Neural progenitor cell (in vitro differentiated cells): Measurements from ENCODE around the gene ADGRD1. TPM values are rescaled to one million over a fixed set of nuclear protein-coding genes. Genes with fewer than 3 reads are reported as not detected.

ENCODE experiments used
- DNase-seq: peaks from one replicate; pipeline ENCODE4 v3.0.0-alpha.2; 2016; ENCODE audit warnings: low spot score
- H2AFZ ChIP-seq: fragments of 200-600 bp; sonication (generic); replicated peaks from 2 replicates; pipeline ENCODE4 v1.6.1; 2016; ENCODE audit warnings: antibody characterized with exemption
- H3F3A ChIP-seq: fragments of 200-600 bp; sonication (generic); 2 replicates; pipeline ENCODE4 v1.6.1; 2016; ENCODE audit warnings: antibody characterized with exemption, low read depth
- H3K27ac ChIP-seq: fragments of 200-600 bp; sonication (generic); 2 replicates; pipeline ENCODE4 v1.5.1; 2016; ENCODE audit warnings: mild to moderate bottlenecking
- H3K27me3 ChIP-seq: fragments of 200-600 bp; sonication (generic); 2 replicates; pipeline ENCODE4 v1.6.1; 2016; ENCODE audit warnings: mild to moderate bottlenecking, moderate library complexity
- H3K36me3 ChIP-seq: fragments of 200-600 bp; sonication (generic); 2 replicates; pipeline ENCODE4 v1.5.1; 2016
- H3K4me1 ChIP-seq: fragments of 200-600 bp; sonication (generic); 2 replicates; pipeline ENCODE4 v1.6.1; 2016; ENCODE audit warnings: mixed run types
- H3K4me2 ChIP-seq: fragments of 200-600 bp; sonication (generic); 2 replicates; pipeline ENCODE4 v1.6.1; 2016
- H3K4me3 ChIP-seq: fragments of 200-600 bp; sonication (generic); 2 replicates; pipeline ENCODE4 v1.5.1; 2016
- H3K79me2 ChIP-seq: fragments of 200-600 bp; sonication (generic); 2 replicates; pipeline ENCODE4 v1.6.1; 2016; ENCODE audit warnings: low read depth
- H3K9ac ChIP-seq: fragments of 200-600 bp; sonication (generic); 2 replicates; pipeline ENCODE4 v1.6.1; 2016
- H3K9me3 ChIP-seq: fragments of 200-600 bp; sonication (generic); 2 replicates; pipeline ENCODE4 v1.5.1; 2016; ENCODE audit warnings: low read depth
- H4K20me1 ChIP-seq: fragments of 200-600 bp; sonication (generic); 2 replicates; pipeline ENCODE4 v1.6.1; 2016; ENCODE audit warnings: low read depth
- H3K27ac Mint-ChIP-seq: 3 replicates; pipeline ENCODE4 v1.8.0; 2021; ENCODE audit warnings: mixed read lengths
- H3K27me3 Mint-ChIP-seq: 2 replicates; pipeline ENCODE4 v1.8.0; 2022; ENCODE audit warnings: low read depth, mild to moderate bottlenecking, inconsistent platforms, moderate library complexity, mixed read lengths; ENCODE audit not compliant: insufficient read depth
- H3K36me3 Mint-ChIP-seq: 3 replicates; pipeline ENCODE4 v1.8.0; 2021; ENCODE audit warnings: mixed read lengths
- H3K4me1 Mint-ChIP-seq: 3 replicates; pipeline ENCODE4 v1.8.0; 2021; ENCODE audit warnings: mixed read lengths
- H3K4me3 Mint-ChIP-seq: 3 replicates; pipeline ENCODE4 v1.8.0; 2021; ENCODE audit warnings: mild to moderate bottlenecking, moderate library complexity, mixed read lengths
- H3K9me3 Mint-ChIP-seq: 3 replicates; pipeline ENCODE4 v1.8.0; 2020; ENCODE audit warnings: mixed read lengths
- CTCF ChIP-seq: fragments of 200-600 bp; sonication (generic); IDR thresholded peaks from 2 replicates; pipeline ENCODE4 v1.5.1; 2017; ENCODE audit warnings: antibody characterized with exemption, mild to moderate bottlenecking
- EZH2 ChIP-seq: fragments of 200-600 bp; sonication (generic); IDR thresholded peaks from 2 replicates; pipeline ENCODE4 v1.6.1; 2017; ENCODE audit warnings: antibody characterized with exemption, mild to moderate bottlenecking, moderate library complexity
- EZH2phosphoT487 ChIP-seq: fragments of 200-600 bp; sonication (generic); IDR thresholded peaks from 2 replicates; pipeline ENCODE4 v1.6.1; 2017; ENCODE audit warnings: antibody characterized with exemption
- total RNA-seq: library from RNA; depleted of rRNA; stranded (reverse); fragments of >200 nt; gene quantifications from 2 replicates; pipeline ENCODE4 v1.2.3, GENCODE V29; 2015; ENCODE audit warnings: low replicate concordance

The ADGRD1 gene
- total RNA-seq, 1 donor from 2014 or later, result not detected

DNA sequence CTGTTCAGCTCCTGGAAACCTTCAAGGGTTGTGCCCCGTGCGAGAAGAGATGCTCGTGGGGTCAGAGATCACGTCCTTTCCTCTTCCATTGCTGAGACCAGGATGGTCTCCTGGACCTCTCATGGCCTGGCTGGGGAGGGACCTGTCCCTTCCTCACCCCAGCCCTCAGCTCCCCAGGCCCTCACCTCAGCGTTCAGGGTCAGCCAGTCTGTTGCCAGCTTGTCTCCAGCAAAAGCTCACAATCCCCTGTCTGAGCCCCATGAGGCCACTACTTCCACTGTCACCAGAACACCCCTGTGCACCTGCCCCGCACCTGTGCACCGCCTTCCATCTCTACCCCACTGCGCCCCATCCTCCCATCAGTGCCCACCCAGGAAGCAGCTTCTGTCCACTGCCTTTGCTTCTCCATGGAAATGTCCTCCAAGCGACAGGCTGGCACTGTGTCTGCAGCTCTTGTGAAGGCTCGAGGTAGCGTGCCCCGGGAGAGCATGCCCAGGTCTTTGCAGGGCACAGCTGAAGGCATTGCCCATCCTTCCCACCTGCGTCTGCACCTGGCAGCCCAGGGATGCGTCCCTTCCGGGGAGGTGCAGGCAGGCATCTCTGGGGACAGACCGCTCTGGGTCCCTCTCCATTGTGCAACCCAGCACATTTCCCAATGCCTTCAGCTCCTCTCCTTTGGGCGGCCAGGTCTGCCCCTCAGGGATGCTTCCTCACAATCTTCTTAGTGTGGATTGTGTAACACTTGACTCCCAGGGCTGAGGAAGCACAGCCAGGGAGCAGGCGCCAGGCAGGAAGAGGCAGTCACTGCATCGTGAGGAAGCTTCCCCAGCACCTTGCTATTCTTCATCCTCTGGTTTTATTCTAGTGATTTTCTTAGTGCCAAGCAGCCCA lies 179.6 kb downstream of the ADGRD1 start:
- peaks cover 2% of the 10 kb centered on the region for H3K9me3 Mint-ChIP-seq
- peaks cover 2% of the 10 kb centered on the region for H3K36me3 Mint-ChIP-seq
- Histone ChIP-seq H3K27me3 (no peaks in the 10 kb centered on the region), H3K27ac (no peak overlapping the region), H4K20me1 (no peaks in the 10 kb centered on the region), H3K4me2 (no peak overlapping the region), H3F3A (no peaks in the 10 kb centered on the region), H3K36me3 (no peaks in the 10 kb centered on the region), H3K4me3 (no peak overlapping the region), H3K9me3 (no peaks in the 10 kb centered on the region), H2AFZ (no peak overlapping the region), H3K4me1 (no peaks in the 10 kb centered on the region), H3K9ac (no peak overlapping the region), H3K79me2 (no peaks in the 10 kb centered on the region)
- H3K27ac Mint-ChIP-seq, result no peak overlapping the region
- no peak overlapping the region for H3K4me3 Mint-ChIP-seq
- no peak for TF ChIP-seq EZH2
- TF ChIP-seq EZH2phosphoT487, result no peak
- TF ChIP-seq CTCF, result no peak
- DNase-seq, result no peak
- peaks cover 39% of the 10 kb centered on the region for H3K4me1 Mint-ChIP-seq
- H3K27me3 Mint-ChIP-seq, result peaks cover 22% of the 10 kb centered on the region

- H3K4me1 Mint-ChIP-seq, result peaks cover 39% of the 10 kb centered on the region
These were observed 180.3 kb downstream of the ADGRD1 start for GRCh38 chr12:131133994-131134393.

DNA sequence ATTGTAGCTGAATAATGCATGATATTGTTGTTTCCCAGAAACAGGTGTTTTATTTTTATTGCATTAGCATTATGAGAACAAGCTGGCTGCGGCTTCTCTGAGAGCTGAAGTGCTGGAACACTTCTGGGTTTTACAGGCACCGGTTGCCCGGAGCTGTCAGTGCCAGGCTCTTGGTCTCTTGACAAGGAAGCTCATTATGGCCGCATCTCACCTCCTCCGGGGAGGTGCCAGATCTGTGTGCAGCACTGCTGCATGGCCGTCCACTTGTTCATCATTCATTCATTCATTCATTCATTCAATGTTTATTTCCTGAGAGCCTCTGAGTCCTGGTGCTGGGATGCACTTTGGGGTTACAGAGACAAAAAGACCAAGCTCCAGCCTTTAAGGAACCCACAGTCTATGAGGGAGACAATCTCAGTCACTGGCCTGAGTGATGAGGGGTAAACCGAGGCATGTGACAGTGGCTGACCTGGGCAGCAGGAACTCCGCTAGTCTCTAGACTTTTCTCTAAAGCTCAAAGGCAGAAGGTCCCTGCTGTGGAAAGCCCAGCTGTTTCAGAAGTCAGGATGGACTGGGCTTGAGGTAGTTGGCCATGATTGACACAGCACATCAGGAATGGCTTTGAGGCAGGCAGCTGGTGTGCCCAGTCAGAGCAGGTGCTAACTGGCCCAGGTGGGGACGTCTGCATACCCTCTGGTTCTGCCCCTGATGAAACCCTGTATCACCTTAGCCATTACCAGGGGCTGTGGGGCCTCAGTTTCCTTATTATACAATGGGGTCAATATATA lies 181.0 kb downstream of the ADGRD1 start:
- Mint-ChIP-seq H3K9me3 (no peaks in the 10 kb centered on the region), H3K27me3 (peaks cover 17% of the 10 kb centered on the region), H3K4me3 (no peak overlapping the region), H3K27ac (no peak overlapping the region), H3K36me3 (no peaks in the 10 kb centered on the region), H3K4me1 (peaks cover 34% of the 10 kb centered on the region)
- Histone ChIP-seq H3K27me3 (no peaks in the 10 kb centered on the region), H3K27ac (no peak overlapping the region), H2AFZ (no peak overlapping the region), H3K79me2 (no peaks in the 10 kb centered on the region), H3K36me3 (no peaks in the 10 kb centered on the region), H4K20me1 (no peaks in the 10 kb centered on the region), H3F3A (no peaks in the 10 kb centered on the region), H3K9ac (no peak overlapping the region), H3K4me3 (no peak overlapping the region), H3K4me2 (no peak overlapping the region), H3K9me3 (no peaks in the 10 kb centered on the region), H3K4me1 (no peaks in the 10 kb centered on the region)
- TF ChIP-seq EZH2phosphoT487 (no peak), EZH2 (no peak), CTCF (no peak)
- DNase-seq, result no peak

More at GRCh38 chr12:131133994-131134393, 180.3 kb downstream of the ADGRD1 start:
- Histone ChIP-seq H3K9me3 (no peaks in the 10 kb centered on the region), H3K4me3 (no peak overlapping the region), H3K9ac (no peak overlapping the region), H2AFZ (no peak overlapping the region), H3K4me1 (no peaks in the 10 kb centered on the region), H3K27me3 (no peaks in the 10 kb centered on the region), H3K27ac (no peak overlapping the region), H3K36me3 (no peaks in the 10 kb centered on the region), H3K79me2 (no peaks in the 10 kb centered on the region), H3K4me2 (no peak overlapping the region), H3F3A (no peaks in the 10 kb centered on the region), H4K20me1 (no peaks in the 10 kb centered on the region)
- H3K27ac Mint-ChIP-seq, result peak overlapping the region; percentile 44
- DNase-seq, result no peak
- peaks cover 2% of the 10 kb centered on the region for H3K36me3 Mint-ChIP-seq
- no peak for TF ChIP-seq EZH2
- TF ChIP-seq EZH2phosphoT487, result no peak
- TF ChIP-seq CTCF, result no peak
- peaks cover 2% of the 10 kb centered on the region for H3K9me3 Mint-ChIP-seq
- no peak overlapping the region for H3K4me3 Mint-ChIP-seq
- H3K27me3 Mint-ChIP-seq, result peaks cover 22% of the 10 kb centered on the region
